ENCODE measurements around the gene ACO2. TPM values are rescaled to one million over a fixed set of nuclear protein-coding genes. Genes with fewer than 3 reads are reported as not detected.

The ACO2 gene
- total and polyA plus RNA-seq, 2 of the 13 experiments (the other 11 are each of a cell fraction or from before 2014, with no cell fraction given), result 19.2 to 45.6 TPM

- TF ChIP-seq ZNF713 (CRISPR knock-in tag; IDR thresholded peaks at IDR 0.05) (no peak), HES4 (CRISPR knock-in tag; IDR thresholded peaks at IDR 0.05; ENCODE audit: borderline replicate concordance) (no peak), ZSCAN21 (CRISPR knock-in tag; IDR thresholded peaks at IDR 0.05; ENCODE audit: borderline replicate concordance) (no peak), DMTF1 (CRISPR knock-in tag; IDR thresholded peaks at IDR 0.05) (no peak), TBL1XR1 (IDR thresholded peaks at IDR 0.05; ENCODE audit: borderline replicate concordance, low read length, partially characterized antibody) (no peak), POLR2AphosphoS2 (IDR thresholded peaks at IDR 0.05; ENCODE audit: low read depth, low read length) (no peak), GTF2F1 (IDR thresholded peaks at IDR 0.05; ENCODE audit: low read length) (no peak), MTA1 (CRISPR knock-in tag; IDR thresholded peaks at IDR 0.05; ENCODE audit: borderline replicate concordance) (peak; percentile 35; the same call in 1 of the 2 replicates), DPF2 (CRISPR knock-in tag; IDR thresholded peaks at IDR 0.05; ENCODE audit: borderline replicate concordance, low read depth) (no peak), PAF1 (CRISPR knock-in tag; IDR thresholded peaks at IDR 0.05) (no peak), KAT2B (IDR thresholded peaks at IDR 0.05; ENCODE audit: borderline replicate concordance, low read depth, low read length) (no peak), FOSL1 (CRISPR knock-in tag; IDR thresholded peaks at IDR 0.05; ENCODE audit: borderline replicate concordance) (no peak), BCL6 (CRISPR knock-in tag; IDR thresholded peaks at IDR 0.05) (no peak), ZNF883 (CRISPR knock-in tag; IDR thresholded peaks at IDR 0.05; ENCODE audit: not compliant biosample characterization) (peak; percentile 32)
- TF ChIP-seq, protein P1, sequence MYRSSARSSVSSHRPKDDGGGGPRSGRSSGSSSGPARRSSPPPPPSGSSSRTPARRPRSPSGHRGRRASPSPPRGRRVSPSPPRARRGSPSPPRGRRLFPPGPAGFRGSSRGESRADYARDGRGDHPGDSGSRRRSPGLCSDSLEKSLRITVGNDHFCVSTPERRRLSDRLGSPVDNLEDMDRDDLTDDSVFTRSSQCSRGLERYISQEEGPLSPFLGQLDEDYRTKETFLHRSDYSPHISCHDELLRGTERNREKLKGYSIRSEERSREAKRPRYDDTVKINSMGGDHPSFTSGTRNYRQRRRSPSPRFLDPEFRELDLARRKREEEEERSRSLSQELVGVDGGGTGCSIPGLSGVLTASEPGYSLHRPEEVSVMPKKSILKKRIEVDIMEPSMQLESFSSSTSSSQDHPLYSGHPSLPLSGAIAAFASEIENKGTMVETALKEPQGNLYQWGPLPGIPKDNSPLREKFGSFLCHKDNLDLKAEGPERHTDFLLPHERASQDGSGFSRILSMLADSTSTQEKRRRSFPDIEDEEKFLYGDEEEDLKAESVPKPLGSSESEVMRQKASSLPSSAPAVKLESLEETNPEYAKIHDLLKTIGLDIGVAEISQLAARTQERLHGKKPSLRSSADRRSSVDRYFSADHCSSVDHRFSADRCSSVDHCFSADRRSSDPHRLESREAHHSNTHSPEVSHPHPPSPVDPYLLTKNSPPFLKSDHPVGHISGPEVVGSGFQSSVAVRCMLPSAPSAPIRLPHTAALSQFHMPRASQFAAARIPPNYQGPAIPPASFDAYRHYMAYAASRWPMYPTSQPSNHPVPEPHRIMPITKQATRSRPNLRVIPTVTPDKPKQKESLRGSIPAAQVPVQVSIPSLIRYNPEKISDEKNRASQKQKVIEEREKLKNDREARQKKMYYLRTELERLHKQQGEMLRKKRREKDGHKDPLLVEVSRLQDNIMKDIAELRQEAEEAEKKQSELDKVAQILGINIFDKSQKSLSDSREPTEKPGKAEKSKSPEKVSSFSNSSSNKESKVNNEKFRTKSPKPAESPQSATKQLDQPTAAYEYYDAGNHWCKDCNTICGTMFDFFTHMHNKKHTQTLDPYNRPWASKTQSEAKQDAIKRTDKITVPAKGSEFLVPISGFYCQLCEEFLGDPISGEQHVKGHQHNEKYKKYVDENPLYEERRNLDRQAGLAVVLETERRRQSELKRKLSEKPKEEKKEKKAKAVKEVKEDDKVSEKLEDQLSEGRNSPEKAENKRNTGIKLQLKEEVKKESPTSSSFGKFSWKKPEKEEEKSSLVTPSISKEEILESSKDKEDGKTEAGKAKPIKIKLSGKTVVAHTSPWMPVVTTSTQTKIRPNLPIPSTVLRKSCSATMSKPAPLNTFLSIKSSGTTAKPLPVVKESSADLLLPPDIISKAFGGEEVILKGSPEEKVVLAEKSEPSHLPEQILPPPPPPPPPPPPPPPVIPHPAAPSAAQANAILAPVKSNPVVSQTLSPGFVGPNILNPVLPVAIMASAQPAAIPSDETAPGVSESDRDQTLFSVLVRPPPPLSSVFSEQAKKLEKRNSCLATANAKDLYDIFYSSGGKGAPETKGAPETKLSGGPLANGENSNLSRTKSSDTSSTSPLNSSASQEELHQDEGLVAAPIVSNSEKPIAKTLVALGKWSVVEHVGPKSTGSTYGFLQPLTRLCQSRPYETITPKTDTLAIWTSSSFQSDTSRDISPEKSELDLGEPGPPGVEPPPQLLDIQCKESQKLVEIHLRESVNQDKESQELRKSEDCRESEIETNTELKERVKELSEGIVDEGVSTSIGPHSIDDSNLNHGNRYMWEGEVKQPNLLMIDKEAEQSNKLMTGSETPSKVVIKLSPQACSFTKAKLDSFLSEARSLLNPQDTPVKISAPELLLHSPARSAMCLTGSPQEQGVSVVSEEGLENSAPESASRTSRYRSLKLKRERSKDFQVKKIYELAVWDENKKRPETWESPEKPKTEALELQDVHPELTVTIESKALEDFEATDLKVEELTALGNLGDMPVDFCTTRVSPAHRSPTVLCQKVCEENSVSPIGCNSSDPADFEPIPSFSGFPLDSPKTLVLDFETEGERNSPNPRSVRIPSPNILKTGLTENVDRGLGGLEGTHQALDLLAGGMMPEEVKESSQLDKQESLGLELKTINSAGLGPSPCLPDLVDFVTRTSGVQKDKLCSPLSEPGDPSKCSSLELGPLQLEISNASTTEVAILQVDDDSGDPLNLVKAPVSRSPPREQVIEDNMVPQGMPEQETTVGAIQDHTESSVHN (CRISPR knock-in tag; IDR thresholded peaks at IDR 0.05), result no peak
- TF ChIP-seq, protein P2, sequence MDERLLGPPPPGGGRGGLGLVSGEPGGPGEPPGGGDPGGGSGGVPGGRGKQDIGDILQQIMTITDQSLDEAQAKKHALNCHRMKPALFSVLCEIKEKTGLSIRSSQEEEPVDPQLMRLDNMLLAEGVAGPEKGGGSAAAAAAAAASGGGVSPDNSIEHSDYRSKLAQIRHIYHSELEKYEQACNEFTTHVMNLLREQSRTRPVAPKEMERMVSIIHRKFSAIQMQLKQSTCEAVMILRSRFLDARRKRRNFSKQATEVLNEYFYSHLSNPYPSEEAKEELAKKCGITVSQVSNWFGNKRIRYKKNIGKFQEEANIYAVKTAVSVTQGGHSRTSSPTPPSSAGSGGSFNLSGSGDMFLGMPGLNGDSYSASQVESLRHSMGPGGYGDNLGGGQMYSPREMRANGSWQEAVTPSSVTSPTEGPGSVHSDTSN (CRISPR knock-in tag; IDR thresholded peaks at IDR 0.05), result no peak
- TF ChIP-seq, protein P3, sequence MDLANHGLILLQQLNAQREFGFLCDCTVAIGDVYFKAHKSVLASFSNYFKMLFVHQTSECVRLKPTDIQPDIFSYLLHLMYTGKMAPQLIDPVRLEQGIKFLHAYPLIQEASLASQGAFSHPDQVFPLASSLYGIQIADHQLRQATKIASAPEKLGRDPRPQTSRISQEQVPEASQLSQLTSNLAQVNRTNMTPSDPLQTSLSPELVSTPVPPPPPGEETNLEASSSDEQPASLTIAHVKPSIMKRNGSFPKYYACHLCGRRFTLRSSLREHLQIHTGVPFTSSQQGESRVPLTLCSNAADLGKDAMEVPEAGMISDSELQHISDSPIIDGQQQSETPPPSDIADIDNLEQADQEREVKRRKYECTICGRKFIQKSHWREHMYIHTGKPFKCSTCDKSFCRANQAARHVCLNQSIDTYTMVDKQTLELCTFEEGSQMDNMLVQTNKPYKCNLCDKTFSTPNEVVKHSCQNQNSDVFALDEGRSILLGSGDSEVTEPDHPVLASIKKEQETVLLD (CRISPR knock-in tag; IDR thresholded peaks at IDR 0.05; ENCODE audit: low read depth), result no peak
Observed at GRCh38 chr22:41469218-41469851, 418 bp downstream of the ACO2 start (continued).

Data from HepG2 (cell line).